Left ventricle myocardium inferior (tissue), 1 donor: ENCODE measurements around the gene SEZ6L. TPM values are rescaled to one million over a fixed set of nuclear protein-coding genes. Genes with fewer than 3 reads are reported as not detected.

Experiments
- DNase-seq: peaks from one replicate; pipeline ENCODE4 v3.0.0-alpha.2; 2020
- H3K27ac ChIP-seq: fragments of 200-600 bp; replicated peaks from 2 replicates; pipeline ENCODE4 v1.8.0; 2021
- H3K27me3 ChIP-seq: fragments of 200-600 bp; 2 replicates; pipeline ENCODE4 v1.8.0; 2021; ENCODE audit warnings: low read depth
- H3K36me3 ChIP-seq: fragments of 200-600 bp; 2 replicates; pipeline ENCODE4 v1.8.0; 2021
- H3K4me1 ChIP-seq: fragments of 200-600 bp; 2 replicates; pipeline ENCODE4 v1.8.0; 2021
- H3K4me3 ChIP-seq: fragments of 200-600 bp; 2 replicates; pipeline ENCODE4 v1.8.0; 2021; ENCODE audit warnings: mild to moderate bottlenecking, moderate library complexity
- H3K9me3 ChIP-seq: fragments of 200-600 bp; replicated peaks from 2 replicates; pipeline ENCODE4 v1.8.0; 2021
- intact Hi-C: fragments of 100-400 bp; cut with micrococcal nuclease; formaldehyde crosslinking; loops from one replicate; pipeline ENCODE4 v1.11.0; 2022
- total RNA-seq: library from RNA; stranded (reverse); fragmentation: NEBNext Ultra II Directional; extraction: Animal tissue kit (Norgen Biotek cat#: 25700); gene quantifications from one replicate; pipeline ENCODE4 v1.2.1, GENCODE V29; 2021
- TF ChIP-seq, protein P1 (sequence below): fragments of 200-600 bp; IDR thresholded peaks from 2 replicates; pipeline ENCODE4 v1.8.0; 2021; ENCODE audit warnings: antibody characterized with exemption, mild to moderate bottlenecking, borderline replicate concordance
- donor health status: DM: no; HTN: yes; CAD: no; lungs with severe emphysema.

Gene SEZ6L
- total RNA-seq, 1 donor from 2014 or later = 0.16 TPM

DNA sequence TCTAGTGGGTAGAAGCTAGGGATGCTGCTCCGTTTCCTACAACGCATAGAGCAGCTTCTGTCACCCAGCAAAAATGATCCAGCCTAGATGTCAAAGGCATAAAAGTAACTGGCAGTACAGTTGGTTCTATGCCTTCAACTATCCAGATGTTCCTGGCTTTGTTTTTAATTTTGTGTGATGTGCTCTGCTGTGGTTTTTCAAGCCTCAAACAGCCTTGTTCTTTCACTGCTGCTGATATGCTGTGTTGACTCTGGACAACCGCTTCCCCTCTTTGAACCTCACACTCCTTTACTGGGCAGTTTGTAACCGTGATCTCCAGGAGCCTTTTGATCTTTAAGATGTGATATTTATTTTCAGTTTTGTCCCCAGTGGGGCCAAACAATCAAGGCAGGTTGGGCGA, 116.4 kb downstream of the SEZ6L start:
- Histone ChIP-seq H3K27me3 (peaks cover 86% of the 10 kb centered on the region), H3K9me3 (no peaks in the 10 kb centered on the region), H3K4me1 (no peaks in the 10 kb centered on the region), H3K27ac (no peak overlapping the region), H3K4me3 (no peak overlapping the region), H3K36me3 (no peaks in the 10 kb centered on the region)
- TF ChIP-seq, protein P1, sequence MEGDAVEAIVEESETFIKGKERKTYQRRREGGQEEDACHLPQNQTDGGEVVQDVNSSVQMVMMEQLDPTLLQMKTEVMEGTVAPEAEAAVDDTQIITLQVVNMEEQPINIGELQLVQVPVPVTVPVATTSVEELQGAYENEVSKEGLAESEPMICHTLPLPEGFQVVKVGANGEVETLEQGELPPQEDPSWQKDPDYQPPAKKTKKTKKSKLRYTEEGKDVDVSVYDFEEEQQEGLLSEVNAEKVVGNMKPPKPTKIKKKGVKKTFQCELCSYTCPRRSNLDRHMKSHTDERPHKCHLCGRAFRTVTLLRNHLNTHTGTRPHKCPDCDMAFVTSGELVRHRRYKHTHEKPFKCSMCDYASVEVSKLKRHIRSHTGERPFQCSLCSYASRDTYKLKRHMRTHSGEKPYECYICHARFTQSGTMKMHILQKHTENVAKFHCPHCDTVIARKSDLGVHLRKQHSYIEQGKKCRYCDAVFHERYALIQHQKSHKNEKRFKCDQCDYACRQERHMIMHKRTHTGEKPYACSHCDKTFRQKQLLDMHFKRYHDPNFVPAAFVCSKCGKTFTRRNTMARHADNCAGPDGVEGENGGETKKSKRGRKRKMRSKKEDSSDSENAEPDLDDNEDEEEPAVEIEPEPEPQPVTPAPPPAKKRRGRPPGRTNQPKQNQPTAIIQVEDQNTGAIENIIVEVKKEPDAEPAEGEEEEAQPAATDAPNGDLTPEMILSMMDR = no peak
- DNase-seq = no peak
- intact Hi-C loops = no loop called here

DNA sequence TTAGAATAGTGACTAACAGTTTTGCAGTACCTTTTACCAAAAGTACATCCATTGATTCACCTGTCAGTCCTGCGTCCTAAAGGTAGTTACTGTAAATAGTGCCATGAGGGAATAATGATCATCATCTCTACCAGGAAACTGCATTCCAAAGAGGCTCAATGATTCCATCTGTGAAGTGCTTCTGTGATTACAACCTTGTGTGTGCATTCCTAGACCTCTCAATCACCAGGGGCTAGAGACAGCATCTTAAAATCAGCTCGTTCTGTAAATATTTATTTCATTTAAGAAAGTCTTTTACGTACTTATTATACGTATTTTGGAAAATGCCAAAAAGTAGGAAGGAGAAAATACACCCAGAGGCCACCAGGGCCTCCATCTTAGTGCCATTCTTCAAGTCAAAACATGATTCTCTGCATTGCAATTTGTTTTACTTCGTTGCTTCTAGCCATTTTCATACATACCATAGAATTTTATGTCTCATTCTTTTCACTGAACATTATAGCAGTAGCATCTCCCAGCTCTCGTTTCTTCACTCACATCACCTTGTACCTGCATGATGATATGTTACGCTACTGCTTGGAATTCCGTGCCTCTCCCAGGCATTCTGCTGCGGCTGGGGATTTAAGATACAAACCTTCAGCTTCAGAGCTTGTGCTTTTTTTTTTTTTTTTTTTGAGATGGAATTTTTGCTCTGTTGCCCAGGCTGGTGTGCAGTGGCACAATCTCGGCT, 117.0 kb downstream of the SEZ6L start:
- no peaks in the 10 kb centered on the region for H3K4me1 ChIP-seq
- intact Hi-C loops = no loop called here
- H3K4me3 ChIP-seq = no peak overlapping the region
- H3K27me3 ChIP-seq = peaks cover 82% of the 10 kb centered on the region
- H3K9me3 ChIP-seq = no peaks in the 10 kb centered on the region
- H3K27ac ChIP-seq = no peak overlapping the region
- no peaks in the 10 kb centered on the region for H3K36me3 ChIP-seq
- DNase-seq = no peak
- TF ChIP-seq, protein P1 = no peak

- peaks cover 72% of the 10 kb centered on the region for H3K27me3 ChIP-seq
- H3K27ac ChIP-seq = no peak overlapping the region
- DNase-seq = no peak
- H3K9me3 ChIP-seq = no peaks in the 10 kb centered on the region
- H3K36me3 ChIP-seq = no peaks in the 10 kb centered on the region
- intact Hi-C loops = no loop called here
- TF ChIP-seq, protein P1 = no peak
- H3K4me1 ChIP-seq = no peaks in the 10 kb centered on the region
- H3K4me3 ChIP-seq = no peak overlapping the region
Measured at GRCh38 chr22:26287382-26288225, 118.3 kb downstream of the SEZ6L start.

GRCh38 chr22:26289611-26290101, 120.4 kb downstream of the SEZ6L start:
- no peak for DNase-seq
- no peaks in the 10 kb centered on the region for H3K4me1 ChIP-seq
- no peaks in the 10 kb centered on the region for H3K9me3 ChIP-seq
- TF ChIP-seq, protein P1 = no peak
- no peak overlapping the region for H3K4me3 ChIP-seq
- intact Hi-C loops = no loop called here
- no peak overlapping the region for H3K27ac ChIP-seq
- peaks cover 70% of the 10 kb centered on the region for H3K27me3 ChIP-seq
- no peaks in the 10 kb centered on the region for H3K36me3 ChIP-seq

- H3K9me3 ChIP-seq = no peaks in the 10 kb centered on the region
- H3K4me1 ChIP-seq = no peaks in the 10 kb centered on the region
- no peak for DNase-seq
- intact Hi-C loops = no loop called here
- no peak overlapping the region for H3K4me3 ChIP-seq
- H3K27ac ChIP-seq = no peak overlapping the region
- peaks cover 68% of the 10 kb centered on the region for H3K27me3 ChIP-seq
- no peaks in the 10 kb centered on the region for H3K36me3 ChIP-seq
- TF ChIP-seq, protein P1 = no peak
Measured at GRCh38 chr22:26291940-26292666, 122.8 kb downstream of the SEZ6L start.
